Heart right ventricle (tissue), 16 donors: ENCODE measurements around the gene CHRNA9. TPM values are rescaled to one million over a fixed set of nuclear protein-coding genes. Genes with fewer than 3 reads are reported as not detected.
"Not testable (repeated sequence)": the region's sequence is repeated elsewhere in the genome, so short reads cannot be mapped to it uniquely, and the experiment has no call there.

Experiments
- ATAC-seq, 8 donors: fragments of 200-7000 bp; cut with Tn5 transposase; one replicate each; pipeline ENCODE4 v1.9.1; 2020; ENCODE audit warnings: mild to moderate bottlenecking in 8 of 8, moderate library complexity in 8 of 8, moderate number of reproducible peaks in 1 of 8
- DNase-seq, 2 donors: peaks; one replicate each; pipeline ENCODE4 v3.0.0-alpha.2; 2020
- H3K27ac ChIP-seq, 10 donors: fragments of 200-600 bp; sonication (generic) in 2 of 10; one replicate each; pipeline versions ENCODE4 v1.5.0 to v1.8.0; 2020 to 2022; ENCODE audit warnings: mild to moderate bottlenecking in 3 of 10
- H3K27me3 ChIP-seq, 7 donors: fragments of 200-600 bp; one replicate each; pipeline ENCODE4 v1.8.0; 2021 to 2022; ENCODE audit warnings: mild to moderate bottlenecking in 2 of 7
- H3K36me3 ChIP-seq, 9 donors: fragments of 200-600 bp; sonication (generic) in 1 of 9; one replicate each; pipeline versions ENCODE4 v1.5.0 to v1.8.0; 2020 to 2022; ENCODE audit warnings: mild to moderate bottlenecking in 2 of 9
- H3K4me1 ChIP-seq, 9 donors: fragments of 200-600 bp; sonication (generic) in 1 of 9; one replicate each; pipeline versions ENCODE4 v1.5.0 to v1.8.0; 2020 to 2022; ENCODE audit warnings: mild to moderate bottlenecking in 4 of 9
- H3K4me3 ChIP-seq, 10 donors: fragments of 200-600 bp; sonication (generic) in 2 of 10; one replicate each; pipeline versions ENCODE4 v1.5.0 to v1.8.0; 2020 to 2022; ENCODE audit warnings: mild to moderate bottlenecking in 7 of 10, moderate library complexity in 2 of 10
- H3K9me3 ChIP-seq, 11 donors: fragments of 200-600 bp in 10 of 11; sonication (generic) in 2 of 11; one replicate each; pipeline versions ENCODE4 v1.5.0 to v1.8.0; 2013 to 2022; ENCODE audit warnings: mild to moderate bottlenecking in 2 of 11, control low read depth in 1 of 11, moderate library complexity in 1 of 11
- WGBS, 2 donors: extraction: QIAGEN DNeasy Blood & Tissue Kit; methylation state at CpG; one replicate each; pipeline ENCODE4 v1.1.7; 2013; ENCODE audit warnings: inconsistent platforms in 1 of 2; 5-methylcytosine and 5-hydroxymethylcytosine counted together
- intact Hi-C, 10 donors: fragments of 100-400 bp; cut with DNase I; formaldehyde crosslinking; loops; one replicate each; pipeline versions ENCODE4 v1.11.1 to v1.14.2; 2022
- polyA plus RNA-seq, 2 donors: library from polyadenylated mRNA; stranded (reverse); fragments of 200-250 nt; gene quantifications; one replicate each; pipeline ENCODE4 v1.2.3, GENCODE V29; 2013
- total RNA-seq, 10 donors: library from RNA; stranded (reverse); fragmentation: NEBNext Ultra II Directional in 3 of 10; extraction: Animal tissue kit (Norgen Biotek cat#: 25700) in 3 of 10; gene quantifications; one replicate each; pipeline versions ENCODE4 v1.2.1 to v1.2.4, GENCODE V29; 2021 to 2023
- TF ChIP-seq, protein P1 (sequence below), 9 donors: fragments of 200-600 bp; sonication (generic) in 2 of 9; IDR thresholded peaks; one replicate each; pipeline versions ENCODE4 v1.5.0 to v1.8.0; 2021 to 2022; ENCODE audit warnings: antibody characterized with exemption in 9 of 9, mild to moderate bottlenecking in 5 of 9, moderate library complexity in 1 of 9
- donor health status: Arrhythmogenic right ventricular cardiomyopathy.
- donor health status: ischemic (EF 13 %, LVEDD 7.1; RV severe dilation, severe dysfunction).
- donor health status: healthy with polysubstance abuse.
- donor health status: DM: no; HTN: yes; CAD: no.
- donor health status: DM: no; HTN: no; CAD: no.
- donor health status: ischemic (EF 25% LVEDD 6.9; RV normal size, moderate dysfunction).
- donor health status: ischemic (EF 25% LVEDD 5.7; RV mildly dilated, moderate dysfunction).
- donor health status: healthy.
- donor health status: DM: yes; HTN: yes; CAD: no.
- donor health status: Ischemic cardiomyopathy.
- donor health status: ischemic (EF 35%, LVEDD 5.7; RV mildly dilated, moderate dysfunction).
- donor health status: nonischemic (EF 11% LVEDD 7.7; RV severe dilation, severe dysfunction).
- donor health status: DM: yes; HTN: yes; CAD: no.
- donor health status: PGD.
- donor health status: ischemic (EF 29% LVEDD 5.4; RV normal size, mild dysfunction).
- donor health status: nonischemic (EF 23%, LVEDD 6.1; RV moderate dilation, normal function).

CHRNA9 gene
- total and polyA plus RNA-seq, 12 donors = not detected

DNA sequence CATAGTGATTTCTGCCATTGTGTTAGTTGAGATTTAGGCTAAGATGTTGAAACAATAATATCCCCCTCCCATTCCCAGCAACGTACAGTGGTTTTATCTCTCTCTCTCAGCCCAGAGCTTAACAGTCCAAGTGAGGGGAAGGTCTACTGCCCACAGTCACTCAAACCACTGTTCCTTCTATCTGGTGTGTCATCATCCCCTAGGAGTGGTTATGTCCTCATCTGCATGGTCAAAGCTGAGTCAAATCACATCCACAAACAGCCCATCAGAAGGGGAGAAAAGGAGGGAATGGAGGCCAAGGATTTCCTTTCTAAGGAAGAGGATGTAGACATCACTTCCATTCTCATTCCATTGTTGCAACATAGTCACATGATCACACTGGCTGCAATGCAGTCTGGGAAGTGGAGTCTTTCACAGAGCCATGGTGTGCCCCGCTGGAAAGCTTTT is 42.8 kb upstream of the CHRNA9 start:
- H3K27me3 ChIP-seq = peaks cover 0 to 10% (median 0%) of the 10 kb centered on the region in 7 donors
- ATAC-seq (no peak), DNase-seq (no peak)
- H3K9me3 ChIP-seq = no peaks in the 10 kb centered on the region
- no peak overlapping the region for H3K27ac ChIP-seq
- H3K36me3 ChIP-seq = no peaks in the 10 kb centered on the region
- TF ChIP-seq, protein P1, sequence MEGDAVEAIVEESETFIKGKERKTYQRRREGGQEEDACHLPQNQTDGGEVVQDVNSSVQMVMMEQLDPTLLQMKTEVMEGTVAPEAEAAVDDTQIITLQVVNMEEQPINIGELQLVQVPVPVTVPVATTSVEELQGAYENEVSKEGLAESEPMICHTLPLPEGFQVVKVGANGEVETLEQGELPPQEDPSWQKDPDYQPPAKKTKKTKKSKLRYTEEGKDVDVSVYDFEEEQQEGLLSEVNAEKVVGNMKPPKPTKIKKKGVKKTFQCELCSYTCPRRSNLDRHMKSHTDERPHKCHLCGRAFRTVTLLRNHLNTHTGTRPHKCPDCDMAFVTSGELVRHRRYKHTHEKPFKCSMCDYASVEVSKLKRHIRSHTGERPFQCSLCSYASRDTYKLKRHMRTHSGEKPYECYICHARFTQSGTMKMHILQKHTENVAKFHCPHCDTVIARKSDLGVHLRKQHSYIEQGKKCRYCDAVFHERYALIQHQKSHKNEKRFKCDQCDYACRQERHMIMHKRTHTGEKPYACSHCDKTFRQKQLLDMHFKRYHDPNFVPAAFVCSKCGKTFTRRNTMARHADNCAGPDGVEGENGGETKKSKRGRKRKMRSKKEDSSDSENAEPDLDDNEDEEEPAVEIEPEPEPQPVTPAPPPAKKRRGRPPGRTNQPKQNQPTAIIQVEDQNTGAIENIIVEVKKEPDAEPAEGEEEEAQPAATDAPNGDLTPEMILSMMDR (IDR thresholded peaks at IDR 0.05) = no peak
- intact Hi-C loops = loop anchor here in 1 of 10 donors (10.0 kb wide), 1 partner anchor 58 kb away; no protein-coding TSS in a partner anchor
- 69 to 79% methylated on average over 2 of the region's 2 CpGs for WGBS, 2 donors
- H3K4me1 ChIP-seq = peaks cover 0 to 25% (median 0%) of the 10 kb centered on the region in 9 donors
- no peak overlapping the region for H3K4me3 ChIP-seq

DNA sequence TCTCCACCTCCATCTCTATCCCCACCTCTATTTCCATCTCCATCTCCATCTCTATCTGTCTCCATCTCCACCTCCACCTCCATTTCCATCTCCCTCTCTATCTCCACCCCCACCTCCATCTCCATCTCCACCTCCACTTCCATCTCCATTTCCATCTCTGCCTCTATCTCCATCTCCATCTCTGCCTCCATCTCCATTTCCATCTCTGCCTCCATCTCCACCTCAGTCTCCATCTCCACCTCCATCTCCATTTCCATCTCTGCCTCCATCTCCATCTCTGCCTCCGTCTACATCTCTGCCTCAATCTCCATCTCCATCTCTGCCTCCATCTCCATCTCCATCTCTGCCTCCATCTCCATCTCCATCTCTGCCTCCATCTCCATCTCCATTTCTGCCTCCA is 40.8 kb upstream of the CHRNA9 start:
- 92 to 100% methylated on average over 1 of the region's 1 CpG for WGBS, 2 donors
- Histone ChIP-seq H3K9me3 (no peaks in the 10 kb centered on the region), H3K36me3 (no peaks in the 10 kb centered on the region), H3K27me3 (peaks cover 0 to 10% (median 0%) of the 10 kb centered on the region in 7 donors), H3K4me1 (peaks cover 0 to 31% (median 0%) of the 10 kb centered on the region in 9 donors), H3K27ac (no peak overlapping the region), H3K4me3 (no peak overlapping the region)
- DNase-seq = no peak
- TF ChIP-seq, protein P1 (IDR thresholded peaks at IDR 0.05) = no peak
- intact Hi-C loops = loop anchor here in 1 of 10 donors (10.0 kb wide), 1 partner anchor 60 kb away; no protein-coding TSS in a partner anchor
- ATAC-seq = no peak

DNA sequence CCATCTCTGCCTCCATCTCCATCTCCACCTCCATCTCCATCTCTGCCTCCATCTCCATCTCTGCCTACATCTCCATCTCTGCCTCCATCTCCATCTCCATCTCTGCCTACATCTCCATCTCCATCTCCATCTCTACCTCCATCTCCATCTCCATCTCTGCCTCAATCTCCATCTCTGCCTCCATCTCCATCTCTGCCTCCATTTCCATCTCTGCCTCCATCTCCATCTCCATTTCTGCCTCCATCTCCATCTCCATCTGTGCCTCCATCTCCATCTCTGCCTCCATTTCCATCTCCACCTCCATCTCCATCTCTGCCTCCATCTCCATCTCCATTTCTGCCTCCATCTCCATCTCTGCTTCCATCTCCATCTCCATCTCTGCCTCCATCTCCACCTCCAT is 40.1 kb upstream of the CHRNA9 start:
- ATAC-seq, DNase-seq, H3K27ac ChIP-seq, H3K9me3 ChIP-seq, H3K4me3 ChIP-seq, H3K36me3 ChIP-seq: not testable (repeated sequence)
- Histone ChIP-seq H3K4me1 (peaks cover 0 to 24% (median 0%) of the 10 kb centered on the region in 9 donors), H3K27me3 (peaks cover 0 to 10% (median 0%) of the 10 kb centered on the region in 7 donors)
- intact Hi-C loops = loop anchor here in 1 of 10 donors (10.0 kb wide), 1 partner anchor 60 kb away; no protein-coding TSS in a partner anchor

DNA sequence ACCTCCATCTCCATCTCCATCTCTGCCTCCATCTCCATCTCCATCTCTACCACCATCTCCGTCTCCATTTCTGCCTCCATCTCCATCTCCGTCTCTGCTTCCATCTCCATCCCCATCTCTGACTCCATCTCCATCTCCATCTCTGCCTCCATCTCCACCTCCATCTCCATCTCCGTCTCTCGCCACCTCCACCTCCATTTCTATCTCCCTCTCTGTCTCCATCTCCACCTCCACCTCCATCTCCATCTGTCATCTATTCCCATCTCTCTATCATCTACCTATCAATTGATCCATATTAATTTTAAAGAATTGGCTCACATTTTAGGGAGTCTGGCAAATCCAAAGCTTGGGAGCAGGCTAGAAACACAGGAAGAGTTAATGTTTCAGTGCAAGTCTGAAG is 39.6 kb upstream of the CHRNA9 start:
- intact Hi-C loops = loop anchor here in 1 of 10 donors (10.0 kb wide), 1 partner anchor 61 kb away; no protein-coding TSS in a partner anchor
- WGBS, 2 donors = 93 to 97% methylated on average over 4 of the region's 4 CpGs

More for the DNA sequence above, 39.6 kb upstream of the CHRNA9 start:
- DNase-seq = no peak
- Histone ChIP-seq H3K27me3 (peaks cover 0 to 8% (median 0%) of the 10 kb centered on the region in 7 donors), H3K9me3 (no peaks in the 10 kb centered on the region), H3K4me1 (peaks cover 0 to 21% (median 0%) of the 10 kb centered on the region in 9 donors), H3K4me3 (no peak overlapping the region), H3K27ac (no peak overlapping the region), H3K36me3 (no peaks in the 10 kb centered on the region)
- ATAC-seq = no peak
- TF ChIP-seq, protein P1 (IDR thresholded peaks at IDR 0.05) = no peak
